OCI-LY7 (cell line): ENCODE data around the gene HMGCS1.

Experiments
- EZH2phosphoT487 ChIP-seq: fragments of 200-600 bp; sonication (generic); IDR thresholded peaks from 2 replicates; pipeline ENCODE4 v1.6.1; 2018; ENCODE audit warnings: low read depth, borderline replicate concordance, mild to moderate bottlenecking, mixed run types, antibody characterized with exemption, low read length, moderate library complexity, mixed read lengths
- TF ChIP-seq, protein P1 (sequence below): fragments of 200-600 bp; sonication (generic); conservative IDR thresholded peaks from 2 replicates; pipeline ENCODE4 v1.5.1; 2014; ENCODE audit warnings: mild to moderate bottlenecking, antibody characterized with exemption, low read length, moderate library complexity, mixed read lengths

DNA sequence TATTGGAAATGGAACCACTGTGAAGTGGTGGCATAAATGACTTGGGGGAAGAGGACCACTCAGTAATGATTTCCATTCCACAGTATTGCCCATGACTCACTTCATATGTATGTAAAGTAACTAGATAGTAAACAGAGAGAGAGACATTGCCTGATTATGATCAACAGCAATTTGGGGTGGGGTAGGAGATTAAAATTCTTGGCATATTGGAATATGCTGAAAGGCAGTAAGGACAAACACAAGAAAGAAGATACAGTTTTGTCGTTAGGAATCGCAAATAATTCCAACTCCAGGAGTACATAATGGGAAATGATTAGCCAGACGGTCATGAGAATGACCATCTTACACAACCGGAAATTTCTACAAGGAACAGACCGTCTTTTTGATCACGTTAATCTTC is 1.5 kb upstream of the HMGCS1 start:
- TF ChIP-seq EZH2phosphoT487, result no peak
- TF ChIP-seq, protein P1, sequence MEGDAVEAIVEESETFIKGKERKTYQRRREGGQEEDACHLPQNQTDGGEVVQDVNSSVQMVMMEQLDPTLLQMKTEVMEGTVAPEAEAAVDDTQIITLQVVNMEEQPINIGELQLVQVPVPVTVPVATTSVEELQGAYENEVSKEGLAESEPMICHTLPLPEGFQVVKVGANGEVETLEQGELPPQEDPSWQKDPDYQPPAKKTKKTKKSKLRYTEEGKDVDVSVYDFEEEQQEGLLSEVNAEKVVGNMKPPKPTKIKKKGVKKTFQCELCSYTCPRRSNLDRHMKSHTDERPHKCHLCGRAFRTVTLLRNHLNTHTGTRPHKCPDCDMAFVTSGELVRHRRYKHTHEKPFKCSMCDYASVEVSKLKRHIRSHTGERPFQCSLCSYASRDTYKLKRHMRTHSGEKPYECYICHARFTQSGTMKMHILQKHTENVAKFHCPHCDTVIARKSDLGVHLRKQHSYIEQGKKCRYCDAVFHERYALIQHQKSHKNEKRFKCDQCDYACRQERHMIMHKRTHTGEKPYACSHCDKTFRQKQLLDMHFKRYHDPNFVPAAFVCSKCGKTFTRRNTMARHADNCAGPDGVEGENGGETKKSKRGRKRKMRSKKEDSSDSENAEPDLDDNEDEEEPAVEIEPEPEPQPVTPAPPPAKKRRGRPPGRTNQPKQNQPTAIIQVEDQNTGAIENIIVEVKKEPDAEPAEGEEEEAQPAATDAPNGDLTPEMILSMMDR, result no peak
